Urinary bladder (tissue), 4 donors: ENCODE results near the gene LAMC3. TPM values are rescaled to one million over a fixed set of nuclear protein-coding genes. Genes with fewer than 3 reads are reported as not detected.
"Not testable (repeated sequence)": the region's sequence is repeated elsewhere in the genome, so short reads cannot be mapped to it uniquely, and the experiment has no call there.

Experiments used
- DNase-seq: peaks from one replicate; pipeline ENCODE4 v3.0.0-alpha.2; 2015; ENCODE audit errors: extremely low spot score
- H3K27ac ChIP-seq: one replicate; pipeline ENCODE4 v1.5.1; 2013; ENCODE audit warnings: low read depth, mild to moderate bottlenecking, moderate library complexity
- H3K36me3 ChIP-seq: one replicate; pipeline ENCODE4 v1.6.1; 2013; ENCODE audit warnings: mild to moderate bottlenecking, moderate library complexity; ENCODE audit not compliant: insufficient read depth
- H3K4me1 ChIP-seq: one replicate; pipeline ENCODE4 v1.6.1; 2013; ENCODE audit warnings: mild to moderate bottlenecking, moderate library complexity; ENCODE audit not compliant: insufficient read depth
- H3K4me3 ChIP-seq: one replicate; pipeline ENCODE4 v1.5.1; 2013; ENCODE audit warnings: low read depth, low read length
- WGBS: extraction: QIAGEN DNeasy Blood & Tissue Kit; methylation state at CpG from one replicate; pipeline ENCODE4 v1.1.7; 2013; 5-methylcytosine and 5-hydroxymethylcytosine counted together
- polyA plus RNA-seq: library from polyadenylated mRNA; stranded (reverse); fragments of 200-250 nt; gene quantifications from one replicate; pipeline ENCODE4 v1.2.3, GENCODE V29; 2013
- total RNA-seq: library from RNA; depleted of rRNA; stranded (reverse); fragments of >200 nt; gene quantifications from one replicate; pipeline ENCODE4 v1.2.3, GENCODE V29; 2014
- donor health status: healthy with polysubstance abuse.
- donor health status: healthy.

The LAMC3 gene
- total and polyA plus RNA-seq, 2 donors = 12.2 to 37.1 TPM

- H3K27ac ChIP-seq = no peak overlapping the region
- DNase-seq = no peak
- no peaks in the 10 kb centered on the region for H3K4me1 ChIP-seq
- H3K4me3 ChIP-seq = no peak overlapping the region
- 82% methylated on average over 14 of the region's 14 CpGs for WGBS
- H3K36me3 ChIP-seq = no peaks in the 10 kb centered on the region
These were observed 20.1 kb downstream of the LAMC3 start for GRCh38 chr9:131028931-131029573.

GRCh38 chr9:131029574-131029952 lies 20.6 kb downstream of the LAMC3 start:
- no peaks in the 10 kb centered on the region for H3K4me1 ChIP-seq
- H3K4me3 ChIP-seq = no peak overlapping the region
- no peak overlapping the region for H3K27ac ChIP-seq
- no peak for DNase-seq
- H3K36me3 ChIP-seq = no peaks in the 10 kb centered on the region
- 89% methylated on average over 3 of the region's 3 CpGs for WGBS

- Histone ChIP-seq H3K36me3 (no peaks in the 10 kb centered on the region), H3K4me1 (no peaks in the 10 kb centered on the region), H3K4me3 (no peak overlapping the region), H3K27ac (no peak overlapping the region)
- 92% methylated on average over 13 of the region's 13 CpGs for WGBS
- no peak for DNase-seq
These were observed 21.4 kb downstream of the LAMC3 start for GRCh38 chr9:131030239-131031004.

DNA sequence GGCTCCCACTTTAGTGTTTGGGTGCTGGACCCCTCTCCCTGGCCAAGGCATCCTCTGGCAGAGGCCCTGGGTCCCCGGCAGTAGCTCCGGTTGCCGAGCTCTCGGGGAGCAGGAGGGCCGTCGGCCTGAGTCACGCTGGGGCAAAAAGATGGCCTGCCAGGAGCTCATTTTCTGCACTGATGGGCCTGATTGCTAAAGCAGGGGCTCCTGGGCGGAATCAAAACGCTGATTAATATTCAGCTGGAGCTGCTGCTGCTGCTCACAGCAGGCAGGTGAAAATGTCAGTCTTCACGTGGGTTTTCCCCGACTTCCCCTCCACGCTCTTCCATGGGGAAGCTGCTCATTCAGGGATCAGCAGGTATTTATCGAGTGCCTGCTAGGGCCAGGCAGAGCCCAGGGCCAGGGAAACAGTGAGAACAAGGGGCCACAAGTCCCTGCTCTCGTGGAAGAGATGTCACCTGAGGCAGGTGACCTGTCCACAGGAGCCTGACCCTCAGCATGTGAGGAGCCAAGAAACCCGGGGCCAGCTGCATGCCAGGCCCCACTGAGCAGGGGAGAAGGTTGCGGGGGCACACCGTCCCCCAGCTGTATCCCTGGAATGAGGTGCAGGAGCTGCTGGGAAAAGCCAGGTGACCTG lies 22.1 kb downstream of the LAMC3 start:
- H3K36me3 ChIP-seq = no peaks in the 10 kb centered on the region
- no peak for DNase-seq
- H3K27ac ChIP-seq = no peak overlapping the region
- H3K4me3 ChIP-seq = no peak overlapping the region
- WGBS = 92% methylated on average over 17 of the region's 17 CpGs
- H3K4me1 ChIP-seq = no peaks in the 10 kb centered on the region

DNA sequence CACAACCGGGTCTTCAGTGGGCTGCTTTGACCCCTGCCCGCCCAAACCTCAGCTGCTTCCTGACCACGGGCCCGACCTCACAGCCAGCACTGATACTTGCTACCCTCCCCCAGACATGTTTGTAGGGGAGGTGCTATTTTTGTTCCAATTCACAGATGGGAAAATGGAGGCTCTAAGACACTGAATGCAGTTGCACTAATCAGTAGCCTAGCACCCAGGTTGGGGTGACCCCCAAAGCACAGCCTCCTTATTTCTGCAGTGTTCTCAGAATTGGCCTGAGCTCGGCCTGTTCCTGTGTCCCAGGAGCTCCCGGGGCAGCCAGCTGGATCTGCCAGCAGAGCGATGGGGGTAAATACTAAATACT lies 22.6 kb downstream of the LAMC3 start:
- Histone ChIP-seq H3K4me1 (no peaks in the 10 kb centered on the region), H3K4me3 (no peak overlapping the region), H3K36me3 (no peaks in the 10 kb centered on the region), H3K27ac (no peak overlapping the region)
- WGBS = 85% methylated on average over 7 of the region's 7 CpGs
- DNase-seq = no peak

- Histone ChIP-seq H3K27ac (no peak overlapping the region), H3K4me1 (no peaks in the 10 kb centered on the region), H3K36me3 (no peaks in the 10 kb centered on the region), H3K4me3 (no peak overlapping the region)
- WGBS = 94% methylated on average over 12 of the region's 12 CpGs
- DNase-seq = no peak
These were observed 23.4 kb downstream of the LAMC3 start for GRCh38 chr9:131032384-131032783.

DNA sequence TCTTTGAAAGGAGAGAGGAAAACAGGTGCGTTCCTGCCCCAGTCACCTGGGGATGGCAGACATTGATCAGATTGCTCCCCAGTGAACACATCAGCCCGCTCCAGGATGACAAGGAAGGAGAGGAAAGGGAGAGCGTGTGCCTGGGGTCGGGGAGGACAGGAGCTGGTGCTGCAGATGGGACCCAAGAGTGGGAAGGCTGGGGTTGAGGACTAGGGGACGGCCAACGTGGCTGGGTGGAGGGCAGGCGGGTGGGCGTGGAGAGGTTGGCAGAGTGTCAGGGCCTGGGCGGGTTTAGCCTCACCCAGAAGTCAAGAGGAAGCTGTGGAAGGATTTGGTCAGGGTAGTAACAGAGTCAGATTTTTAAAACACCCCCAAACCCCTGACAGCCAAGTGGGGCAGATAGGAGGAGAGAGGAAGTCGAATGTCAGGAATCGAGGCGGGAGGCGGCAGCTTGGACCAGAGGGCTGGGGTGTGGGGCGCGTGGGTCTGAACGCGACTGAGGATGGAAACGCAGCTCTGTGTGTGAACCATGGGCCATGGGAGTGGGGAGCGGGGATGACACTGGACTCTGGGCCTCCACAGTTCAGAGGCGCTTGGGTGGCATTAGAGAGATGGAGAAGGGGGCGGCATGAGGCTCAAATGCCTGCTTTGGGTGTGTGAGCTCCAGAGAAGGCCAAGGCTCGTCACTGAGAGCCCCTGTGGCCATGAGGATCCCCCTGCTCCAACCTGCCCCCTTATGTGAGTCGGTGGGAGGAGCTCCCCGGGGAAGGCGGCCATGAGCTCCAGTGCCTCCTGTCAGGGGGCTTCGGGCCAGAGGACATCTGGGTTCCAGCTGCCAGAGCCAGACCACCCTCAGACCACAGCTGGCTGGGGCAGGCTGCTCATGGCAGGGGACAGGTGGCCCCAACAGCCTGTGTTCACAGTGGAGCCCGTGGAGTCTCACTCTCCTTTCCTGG lies 24.6 kb downstream of the LAMC3 start:
- Histone ChIP-seq H3K4me3 (no peak overlapping the region), H3K36me3 (no peaks in the 10 kb centered on the region), H3K27ac (no peak overlapping the region), H3K4me1 (no peaks in the 10 kb centered on the region)
- WGBS = 81% methylated on average over 27 of the region's 27 CpGs
- no peak for DNase-seq

DNA sequence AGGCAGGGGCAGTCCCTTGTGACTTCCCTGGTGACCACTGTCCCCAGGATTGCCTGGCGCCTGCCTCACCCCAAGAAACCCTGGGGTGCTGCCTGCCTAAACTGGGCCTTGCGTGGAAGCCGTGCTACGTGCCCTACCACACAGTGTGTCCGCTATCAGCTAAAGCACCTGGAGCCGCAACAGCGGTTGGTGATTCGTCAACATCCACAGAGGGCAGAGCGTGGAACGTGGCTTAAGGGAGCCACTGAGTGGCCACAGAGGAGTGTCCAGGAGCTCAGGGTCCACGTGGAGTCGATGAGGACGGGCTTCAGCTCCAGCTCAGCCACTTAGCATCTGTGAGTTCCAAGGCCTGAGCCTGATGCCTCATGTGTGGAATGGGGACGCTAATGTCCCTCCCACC lies 25.3 kb downstream of the LAMC3 start:
- Histone ChIP-seq H3K27ac (no peak overlapping the region), H3K4me1 (no peaks in the 10 kb centered on the region), H3K36me3 (no peaks in the 10 kb centered on the region), H3K4me3 (no peak overlapping the region)
- 96% methylated on average over 14 of the region's 14 CpGs for WGBS
- DNase-seq = no peak

DNA sequence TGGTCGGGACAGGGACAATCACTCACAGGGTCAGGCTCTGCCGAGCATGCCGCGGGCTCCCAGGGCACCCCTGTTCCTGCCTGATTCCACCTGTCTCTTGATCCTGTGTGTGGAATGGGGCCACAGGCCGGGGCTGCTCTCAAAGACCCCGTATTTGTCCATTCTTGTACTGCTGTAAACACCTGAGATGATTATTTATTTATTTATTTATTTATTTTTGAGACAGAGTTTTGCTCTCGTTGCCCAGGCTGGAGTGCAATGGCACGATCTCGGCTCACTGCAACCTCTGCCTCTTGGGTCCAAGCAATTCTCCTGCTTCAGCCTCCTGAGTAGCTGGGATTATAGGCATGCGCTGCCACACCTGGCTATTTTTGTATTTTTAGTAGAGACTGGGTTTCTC lies 25.8 kb downstream of the LAMC3 start:
- not testable (repeated sequence) for H3K4me1 ChIP-seq, H3K36me3 ChIP-seq, H3K4me3 ChIP-seq, H3K27ac ChIP-seq, DNase-seq
- 95% methylated on average over 10 of the region's 10 CpGs for WGBS

- no peak overlapping the region for H3K27ac ChIP-seq
- no peaks in the 10 kb centered on the region for H3K36me3 ChIP-seq
- WGBS = 94% methylated on average over 3 of the region's 3 CpGs
- no peak for DNase-seq
- H3K4me3 ChIP-seq = no peak overlapping the region
- no peaks in the 10 kb centered on the region for H3K4me1 ChIP-seq
These were observed 26.6 kb downstream of the LAMC3 start for GRCh38 chr9:131035548-131035947.

- Histone ChIP-seq H3K27ac (no peak overlapping the region), H3K36me3 (no peaks in the 10 kb centered on the region), H3K4me1 (no peaks in the 10 kb centered on the region), H3K4me3 (no peak overlapping the region)
- 86% methylated on average over 24 of the region's 24 CpGs for WGBS
- DNase-seq = no peak
These were observed 27.1 kb downstream of the LAMC3 start for GRCh38 chr9:131036071-131036470.

DNA sequence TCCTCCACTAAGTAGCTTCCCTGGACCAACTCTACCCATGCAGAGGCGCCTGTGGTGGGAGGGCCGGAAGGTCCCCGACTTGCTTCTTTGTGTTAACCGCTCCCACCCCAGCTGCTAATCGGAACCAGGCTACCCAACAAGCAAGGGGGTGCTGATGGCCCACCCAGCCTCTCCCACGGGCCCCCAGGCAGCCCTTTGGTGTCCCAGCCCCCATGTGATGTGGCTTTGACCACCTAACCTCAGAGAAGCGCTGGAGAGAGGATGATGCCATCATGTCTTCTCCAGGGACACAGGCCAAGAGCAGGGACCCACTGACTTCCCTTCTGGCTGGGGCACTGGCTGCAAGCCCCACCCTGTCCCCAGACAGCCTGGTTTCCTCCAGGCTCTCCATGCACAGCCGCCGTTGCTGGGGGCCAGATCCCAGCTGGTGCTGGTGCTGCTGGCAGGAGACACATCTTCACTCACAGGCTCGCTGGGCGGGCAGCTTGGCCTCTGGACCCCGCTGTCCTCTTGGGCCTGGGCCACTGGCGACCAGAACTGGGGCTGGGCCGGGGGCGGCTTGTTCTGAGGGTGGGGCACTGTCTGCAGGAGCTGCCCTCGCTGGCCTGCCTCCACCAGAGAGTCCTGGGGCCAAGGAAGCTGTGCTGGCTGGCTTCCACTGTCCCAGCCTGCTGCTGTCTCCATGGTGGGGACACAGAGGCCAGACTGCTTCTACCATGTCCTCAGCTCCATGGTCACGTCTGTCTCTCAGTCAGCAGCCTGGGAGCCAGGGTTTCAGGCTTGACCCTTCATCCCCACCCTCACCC lies 27.8 kb downstream of the LAMC3 start:
- no peak for DNase-seq
- H3K4me1 ChIP-seq = no peaks in the 10 kb centered on the region
- no peaks in the 10 kb centered on the region for H3K36me3 ChIP-seq
- peak overlapping the region; percentile 48 for H3K27ac ChIP-seq
- WGBS = 47% methylated on average over 17 of the region's 17 CpGs
- no peak overlapping the region for H3K4me3 ChIP-seq
